Subcutaneous adipose tissue (tissue), 4 donors: ENCODE results near the gene PPP2R5C. TPM values are rescaled to one million over a fixed set of nuclear protein-coding genes. Genes with fewer than 3 reads are reported as not detected.

Experiments used
- total RNA-seq, 4 donors: library from RNA; depleted of rRNA; stranded (reverse); fragments of >200 nt; gene quantifications; one replicate each; pipeline ENCODE4 v1.1.0, GENCODE V29; 2016
- TF ChIP-seq, protein P1 (sequence below): fragments of 450-650 bp; IDR thresholded peaks from one replicate; pipeline ENCODE4 v1.5.1; 2016; ENCODE audit warnings: low read depth, mild to moderate bottlenecking, control low read depth, antibody characterized with exemption, moderate library complexity

Gene PPP2R5C
- total RNA-seq, 4 donors from 2014 or later, result 98.9 to 127 (median 102) TPM

DNA sequence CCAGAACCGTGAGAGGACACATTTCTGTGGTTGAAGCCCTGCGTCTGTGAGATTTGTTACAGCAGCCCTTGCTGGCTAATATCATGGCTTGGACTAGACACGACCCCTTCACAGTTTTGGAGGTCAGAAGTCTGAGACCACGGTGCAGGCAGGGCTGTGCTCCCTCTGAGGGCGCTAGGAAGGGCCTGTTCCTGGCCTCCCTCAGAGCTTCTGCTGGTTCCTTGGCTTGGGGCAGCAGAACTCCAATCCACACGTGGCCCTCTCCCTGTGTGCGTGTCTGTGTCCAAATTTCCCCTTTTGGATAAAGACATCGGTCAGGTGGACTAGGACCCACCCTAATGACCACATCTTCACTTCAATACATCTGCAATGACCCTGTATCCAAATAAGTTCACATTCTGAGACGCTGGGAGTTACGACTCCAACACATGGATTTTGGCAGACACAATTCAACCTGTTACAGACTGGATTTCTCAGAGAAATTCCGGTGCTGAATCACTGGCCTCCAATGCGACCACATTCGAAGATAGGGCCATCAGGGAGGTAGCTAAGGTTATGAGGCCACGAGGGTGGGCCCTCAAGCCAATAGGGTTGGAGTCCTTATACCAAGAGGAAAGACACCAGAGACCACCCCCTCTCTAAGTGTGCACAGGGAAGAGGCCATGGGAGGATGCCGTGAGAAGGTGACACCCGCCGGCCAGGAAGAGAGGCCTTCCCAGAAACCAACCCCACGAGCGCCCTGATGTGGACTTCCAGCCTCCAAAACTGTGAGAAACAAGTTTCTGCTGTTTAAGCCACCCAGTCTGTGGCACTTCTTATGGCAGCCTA lies 43.6 kb upstream of the PPP2R5C start:
- TF ChIP-seq, protein P1, sequence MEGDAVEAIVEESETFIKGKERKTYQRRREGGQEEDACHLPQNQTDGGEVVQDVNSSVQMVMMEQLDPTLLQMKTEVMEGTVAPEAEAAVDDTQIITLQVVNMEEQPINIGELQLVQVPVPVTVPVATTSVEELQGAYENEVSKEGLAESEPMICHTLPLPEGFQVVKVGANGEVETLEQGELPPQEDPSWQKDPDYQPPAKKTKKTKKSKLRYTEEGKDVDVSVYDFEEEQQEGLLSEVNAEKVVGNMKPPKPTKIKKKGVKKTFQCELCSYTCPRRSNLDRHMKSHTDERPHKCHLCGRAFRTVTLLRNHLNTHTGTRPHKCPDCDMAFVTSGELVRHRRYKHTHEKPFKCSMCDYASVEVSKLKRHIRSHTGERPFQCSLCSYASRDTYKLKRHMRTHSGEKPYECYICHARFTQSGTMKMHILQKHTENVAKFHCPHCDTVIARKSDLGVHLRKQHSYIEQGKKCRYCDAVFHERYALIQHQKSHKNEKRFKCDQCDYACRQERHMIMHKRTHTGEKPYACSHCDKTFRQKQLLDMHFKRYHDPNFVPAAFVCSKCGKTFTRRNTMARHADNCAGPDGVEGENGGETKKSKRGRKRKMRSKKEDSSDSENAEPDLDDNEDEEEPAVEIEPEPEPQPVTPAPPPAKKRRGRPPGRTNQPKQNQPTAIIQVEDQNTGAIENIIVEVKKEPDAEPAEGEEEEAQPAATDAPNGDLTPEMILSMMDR, result no peak

DNA sequence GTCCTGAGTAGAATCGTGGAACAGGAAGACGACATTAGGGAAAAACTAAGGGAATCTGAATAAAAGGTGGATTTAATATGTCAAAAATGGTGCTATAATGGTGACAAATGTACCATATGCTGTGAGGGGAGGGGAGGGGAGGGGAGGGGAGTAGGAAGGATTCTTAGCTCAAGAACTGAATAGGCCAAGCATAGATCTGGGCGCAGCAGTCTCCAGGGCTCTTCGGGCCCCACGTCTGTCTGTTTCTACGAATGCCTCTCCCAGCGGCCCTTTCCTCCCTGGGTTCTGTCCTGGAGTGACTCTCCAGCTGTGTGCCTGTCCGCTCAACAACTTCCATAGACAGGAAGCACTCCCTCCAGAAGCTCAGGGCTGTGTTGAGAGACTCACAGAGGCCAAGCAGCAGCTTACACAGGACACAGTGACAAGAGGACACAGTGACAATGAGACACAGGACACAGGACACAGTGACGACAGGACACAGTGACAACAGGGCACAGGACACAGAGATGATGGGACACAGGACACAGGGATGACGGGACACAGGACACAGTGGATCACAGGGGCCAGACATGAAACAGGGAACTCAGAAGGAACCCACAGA lies 42.4 kb upstream of the PPP2R5C start:
- TF ChIP-seq, protein P1, result no peak

DNA sequence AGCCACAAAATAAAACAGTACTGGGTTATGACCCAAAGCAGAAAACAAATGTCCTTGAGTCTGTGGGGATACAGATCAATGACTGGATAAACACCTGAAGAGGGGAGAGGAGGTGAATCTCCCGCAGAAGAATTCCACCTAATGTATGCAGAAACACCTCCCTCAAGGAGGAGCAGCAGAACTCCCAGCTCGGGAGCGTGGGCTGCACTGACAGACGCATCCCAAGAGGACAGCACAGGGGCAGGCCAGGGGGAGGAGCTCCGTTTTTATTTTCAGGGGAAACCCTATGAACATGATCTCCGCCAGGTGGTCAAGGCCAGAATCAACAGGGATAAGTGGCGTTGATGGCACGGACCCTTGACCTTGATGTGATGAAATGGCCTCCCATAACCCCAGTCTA lies 41.8 kb upstream of the PPP2R5C start:
- TF ChIP-seq, protein P1, result no peak

DNA sequence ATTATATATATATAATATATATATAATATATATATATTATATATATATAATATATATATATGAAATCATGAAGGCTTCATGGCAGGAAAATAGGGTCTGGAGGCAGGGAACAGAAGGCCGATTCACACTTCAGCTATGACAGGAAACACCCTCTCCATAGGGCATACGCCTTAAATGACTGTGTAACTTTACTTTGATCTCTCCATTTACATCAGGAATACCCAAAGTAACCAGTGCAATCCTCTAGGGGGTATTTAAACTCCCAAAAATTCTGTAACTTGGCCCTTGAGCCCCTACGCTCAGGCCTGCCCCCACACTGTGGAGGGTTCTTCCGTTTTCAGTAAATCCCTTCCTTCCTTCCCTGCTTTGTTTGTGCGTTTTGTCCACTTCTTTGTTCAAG lies 40.4 kb upstream of the PPP2R5C start:
- TF ChIP-seq, protein P1, result no peak

DNA sequence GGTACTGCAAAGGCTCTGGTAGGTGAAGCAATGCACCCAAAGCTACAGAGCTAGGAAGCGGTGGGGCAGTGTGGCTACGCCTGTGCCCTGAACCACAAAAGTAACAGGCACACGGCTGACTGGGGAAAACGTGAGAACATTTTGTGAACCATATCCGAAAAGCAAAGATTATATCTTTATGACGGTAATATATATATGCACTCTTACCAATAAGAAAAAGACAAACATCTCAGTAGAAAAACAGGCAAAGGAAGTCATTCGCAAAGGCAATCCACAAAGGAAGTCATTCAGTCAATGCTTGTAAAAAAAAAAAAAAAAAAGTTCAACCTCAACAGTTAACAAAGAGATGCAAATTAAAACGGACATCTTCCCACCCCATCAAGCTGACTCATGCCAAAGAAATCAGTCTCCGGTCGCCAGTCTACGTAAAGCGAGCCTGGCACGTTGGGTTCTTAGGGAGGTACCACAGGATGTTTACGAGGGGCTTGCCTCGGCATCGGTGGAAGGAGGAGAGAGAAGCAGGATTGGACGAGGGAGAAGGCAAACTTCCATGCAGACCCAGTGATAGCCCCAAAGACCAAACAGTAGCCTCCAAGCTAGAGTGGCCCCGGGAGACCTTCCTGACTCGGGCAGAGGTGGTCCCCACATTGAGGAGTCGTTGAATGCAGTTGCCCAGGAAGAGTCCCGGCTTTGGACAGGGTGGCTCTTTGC lies 39.4 kb upstream of the PPP2R5C start:
- TF ChIP-seq, protein P1, result no peak

DNA sequence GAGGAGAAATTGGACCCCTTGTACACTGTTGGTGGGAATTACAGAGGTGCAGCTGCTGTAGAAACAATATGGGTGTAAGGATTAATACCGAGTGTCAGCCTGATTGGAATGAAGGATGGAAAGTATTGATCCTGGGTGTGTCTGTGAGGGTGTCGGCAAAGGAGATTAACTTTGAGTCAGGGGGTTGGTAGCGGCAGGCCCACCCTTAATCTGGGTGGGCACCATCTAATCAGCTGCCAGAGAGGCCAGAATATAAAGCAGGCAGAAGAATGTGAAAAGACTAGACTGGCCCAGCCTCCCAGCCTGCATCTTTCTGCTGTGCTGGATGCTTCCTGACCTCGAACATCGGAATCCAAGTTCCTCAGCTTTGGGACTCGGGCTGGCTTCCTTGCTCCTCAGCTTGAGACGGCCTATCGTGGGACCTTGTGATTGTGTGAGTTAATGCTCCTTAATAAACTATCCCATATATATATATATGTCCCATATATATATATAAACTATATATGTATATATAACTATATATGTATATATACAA lies 38.4 kb upstream of the PPP2R5C start:
- TF ChIP-seq, protein P1, result no peak
